HG02610 (cell line): ENCODE data around the gene SMURF1.

ENCODE experiments used
- ATAC-seq: cut with Tn5 transposase; IDR thresholded peaks from one replicate; pipeline ENCODE4 v1.9.1; 2021; ENCODE audit warnings: mild to moderate bottlenecking, moderate library complexity; ENCODE audit not compliant: unreplicated experiment

Gene SMURF1

DNA sequence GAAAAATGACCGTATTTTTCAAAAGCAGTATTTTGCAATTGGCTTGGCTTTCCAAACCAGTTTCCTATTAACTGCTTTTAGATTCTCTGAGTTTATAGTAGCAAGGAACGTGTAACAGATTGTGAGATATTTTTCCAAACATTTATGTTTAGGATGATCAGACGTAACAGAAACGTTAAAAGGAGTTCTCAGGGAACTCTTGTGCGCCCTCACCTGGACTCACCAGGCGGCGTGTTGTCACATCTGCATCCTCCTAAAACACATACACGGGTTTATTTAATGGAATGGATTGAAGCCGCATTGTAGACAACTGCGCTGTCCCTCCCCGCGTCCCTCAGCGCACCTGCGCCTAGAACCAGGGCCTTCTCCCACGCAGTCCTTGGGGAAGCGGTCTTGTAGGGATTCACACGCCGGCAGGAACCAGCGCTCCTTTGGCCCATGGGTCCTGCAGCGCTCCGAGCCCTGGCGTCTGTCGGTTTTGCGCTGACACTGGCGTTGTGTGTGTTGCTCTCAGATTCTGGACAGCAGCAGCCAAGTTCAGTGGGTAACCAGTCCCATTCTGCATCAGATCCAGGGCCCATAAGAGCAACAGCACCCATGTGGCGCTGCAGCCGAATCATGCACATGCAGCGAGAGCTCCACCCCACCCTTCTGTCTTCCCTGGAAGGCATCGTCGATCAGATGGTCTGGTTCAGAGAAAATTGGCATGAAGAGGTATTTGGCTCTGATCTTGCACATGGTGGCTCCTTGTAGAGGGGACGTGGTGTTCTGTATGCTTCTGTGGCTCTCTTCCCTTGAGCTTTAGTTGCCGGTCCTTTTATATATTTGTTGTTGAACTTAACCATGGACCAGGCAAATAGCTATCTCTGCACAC is 150.6 kb downstream of the SMURF1 start:
- ATAC-seq, result no peak

DNA sequence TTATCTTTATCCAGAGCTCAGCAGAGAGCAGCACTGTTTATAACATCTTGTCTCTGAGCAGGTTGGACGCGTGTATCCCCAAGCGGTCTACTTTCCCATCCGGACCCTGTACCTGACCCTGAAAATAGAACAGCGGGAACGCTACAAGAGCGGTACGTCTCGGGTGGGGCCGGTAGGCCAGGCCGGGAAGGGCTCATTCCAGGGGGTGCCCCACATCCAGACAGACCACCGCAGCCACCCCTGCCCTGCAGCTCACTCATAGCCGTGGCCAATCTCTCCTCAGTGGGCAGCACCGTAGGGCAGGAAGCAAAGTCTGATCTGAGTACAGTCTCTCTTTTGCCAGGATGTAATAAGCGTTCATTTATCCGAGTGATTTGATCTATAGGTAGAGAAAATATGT is 151.8 kb downstream of the SMURF1 start:
- no peak for ATAC-seq

GRCh38 chr7:98991141-98991540 is 152.8 kb downstream of the SMURF1 start:
- ATAC-seq, result no peak

- ATAC-seq, result no peak
Measured at GRCh38 chr7:98990356-98990755, 153.6 kb downstream of the SMURF1 start.

DNA sequence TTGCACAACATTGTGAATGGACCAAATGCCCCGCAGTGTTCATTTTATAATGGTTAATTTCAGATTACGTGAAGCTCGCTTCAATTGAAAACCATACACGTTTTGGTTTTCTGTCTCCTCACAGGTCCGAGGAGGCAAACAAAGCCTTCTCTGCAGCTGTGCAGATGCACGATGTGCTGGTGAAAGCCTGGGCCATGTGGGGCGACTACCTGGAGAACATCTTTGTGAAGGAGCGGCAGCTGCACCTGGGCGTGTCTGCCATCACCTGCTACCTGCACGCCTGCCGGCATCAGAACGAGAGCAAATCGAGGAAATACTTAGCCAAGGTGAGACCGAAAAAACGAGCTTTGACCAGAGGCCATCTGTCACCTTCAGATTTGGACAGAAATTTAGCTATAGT is 155.3 kb downstream of the SMURF1 start:
- no peak for ATAC-seq

GRCh38 chr7:98985945-98986344 is 158.0 kb downstream of the SMURF1 start:
- no peak for ATAC-seq

DNA sequence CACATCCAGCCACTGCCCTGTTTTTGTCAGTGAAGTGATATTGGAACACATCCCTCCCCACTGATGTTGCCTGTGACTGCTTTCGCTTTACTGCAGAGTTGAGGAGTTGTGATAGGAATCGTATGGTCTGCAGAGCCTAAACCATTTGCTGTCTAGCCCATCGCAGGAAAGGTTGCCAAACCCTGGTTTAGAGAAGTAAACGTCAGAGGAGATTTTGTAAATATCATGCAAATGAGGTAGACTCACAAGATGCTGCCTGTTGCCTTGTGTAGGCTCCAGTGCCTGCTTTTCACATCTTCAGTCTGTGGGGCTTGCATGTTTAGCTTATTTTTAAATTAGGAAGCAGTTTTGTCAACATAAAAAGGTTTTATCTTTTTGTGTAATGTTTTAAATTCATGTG is 158.5 kb downstream of the SMURF1 start:
- no peak for ATAC-seq

DNA sequence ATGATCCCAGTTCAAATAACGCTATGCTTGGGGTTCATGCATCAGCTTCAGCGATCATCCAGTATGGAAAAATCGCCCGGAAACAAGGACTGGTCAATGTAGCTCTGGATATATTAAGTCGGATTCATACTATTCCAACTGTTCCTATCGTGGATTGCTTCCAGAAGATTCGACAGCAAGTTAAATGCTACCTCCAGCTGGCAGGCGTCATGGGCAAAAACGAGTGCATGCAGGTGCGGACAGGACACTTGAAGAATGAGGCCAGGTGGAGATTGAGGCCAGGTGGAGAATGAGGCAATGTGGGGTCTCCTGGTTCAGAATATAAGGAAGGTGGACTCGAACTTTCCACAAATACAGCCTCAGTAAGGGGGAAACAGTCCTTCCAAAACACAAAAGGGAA is 159.8 kb downstream of the SMURF1 start:
- no peak for ATAC-seq

DNA sequence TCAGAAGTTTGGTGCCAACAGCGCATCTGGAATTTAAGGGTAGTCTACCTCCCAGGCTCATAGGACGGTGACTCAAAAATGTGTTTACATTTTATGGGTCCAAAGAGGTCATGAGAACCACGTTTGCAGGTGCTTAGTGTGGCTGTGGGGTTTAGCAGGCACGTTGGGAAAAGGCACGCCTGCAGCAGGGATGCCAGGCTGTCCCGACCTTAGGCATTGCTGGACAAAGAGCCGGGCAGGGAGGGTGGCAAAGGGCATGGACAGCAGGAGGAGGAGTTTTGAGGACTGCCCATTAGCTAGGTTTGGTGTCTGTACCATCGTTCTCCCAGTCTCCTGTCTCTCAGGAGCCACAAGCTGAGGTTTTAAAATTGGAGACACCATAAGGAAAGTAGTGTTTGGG is 161.2 kb downstream of the SMURF1 start:
- no peak for ATAC-seq

- ATAC-seq, result no peak
Measured at GRCh38 chr7:98981701-98982100, 162.2 kb downstream of the SMURF1 start.

- no peak for ATAC-seq
Measured at GRCh38 chr7:98978672-98979071, 165.2 kb downstream of the SMURF1 start.
